Tibial artery (tissue), 4 donors: Measurements from ENCODE around the gene COLEC12.

ENCODE experiments used
- DNase-seq, 2 donors: peaks; one replicate each; pipeline ENCODE4 v3.0.0-alpha.2; 2019
- H3K27ac ChIP-seq, 2 donors: fragments of 200-600 bp; sonication (generic) in 1 of 2; 1 replicate in 1 of 2; 2 replicates in 1 of 2; pipeline ENCODE4 v1.5.1; 2018 to 2019; ENCODE audit warnings: mild to moderate bottlenecking in 1 of 2
- H3K27me3 ChIP-seq, 2 donors: fragments of 200-600 bp; sonication (generic) in 1 of 2; one replicate each; pipeline versions ENCODE4 v1.5.1 to v1.6.0; 2016 to 2019
- H3K36me3 ChIP-seq, 3 donors: fragments of 200-600 bp; sonication (generic) in 2 of 3; one replicate each; pipeline ENCODE4 v1.5.1; 2016 to 2019; ENCODE audit warnings: mild to moderate bottlenecking in 2 of 3
- H3K4me1 ChIP-seq, 4 donors: fragments of 200-600 bp; sonication (generic) in 2 of 4; 1 replicate in 3 of 4; 2 replicates in 1 of 4; pipeline ENCODE4 v1.5.1; 2016 to 2019
- H3K4me3 ChIP-seq, 2 donors: fragments of 200-600 bp; sonication (generic) in 1 of 2; 1 replicate in 1 of 2; 2 replicates in 1 of 2; pipeline ENCODE4 v1.5.1; 2018 to 2019; ENCODE audit warnings: mild to moderate bottlenecking in 2 of 2
- H3K9me3 ChIP-seq, 3 donors: fragments of 200-600 bp; sonication (generic) in 1 of 3; one replicate each; pipeline ENCODE4 v1.5.1; 2016 to 2019
- CTCF ChIP-seq, 2 experiments: fragments of 200-600 bp in 1 of 2; fragments of 450-650 bp in 1 of 2; IDR thresholded peaks; one replicate each; pipeline ENCODE4 v1.5.1; 2017 to 2019; ENCODE audit warnings: antibody characterized with exemption in 2 of 2, mild to moderate bottlenecking in 1 of 2, moderate library complexity in 1 of 2
- intact Hi-C: fragments of 100-400 bp; cut with DNase I; formaldehyde crosslinking; loops from one replicate; pipeline ENCODE4 v1.15.0; 2023; ENCODE audit warnings: low total_unique reads

The COLEC12 gene

DNA sequence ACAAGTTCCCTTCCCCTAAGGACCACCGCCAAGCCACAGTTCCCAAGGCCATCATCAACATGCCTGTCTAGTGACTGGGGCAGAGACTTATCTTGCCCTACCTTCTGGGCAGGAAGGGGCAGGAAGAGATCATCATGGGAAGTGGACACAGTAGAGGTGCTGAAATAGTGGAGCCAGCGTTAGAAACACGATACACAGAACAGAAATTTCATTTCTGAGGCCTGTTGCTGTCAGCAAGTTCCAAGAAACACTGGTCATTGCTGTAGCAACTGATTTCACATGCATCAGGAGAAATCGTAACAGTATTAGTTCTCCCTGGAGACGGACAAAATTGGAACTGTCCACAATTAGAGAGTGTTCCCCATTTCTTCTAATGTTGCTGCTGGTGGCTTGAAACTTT, 83.0 kb downstream of the COLEC12 start:
- Histone ChIP-seq H3K27me3 (no peaks in the 10 kb centered on the region), H3K4me3 (no peak overlapping the region), H3K36me3 (no peaks in the 10 kb centered on the region), H3K27ac (no peak overlapping the region), H3K4me1 (no peaks in the 10 kb centered on the region), H3K9me3 (no peaks in the 10 kb centered on the region)
- TF ChIP-seq CTCF (IDR thresholded peaks at IDR 0.05) = no peak
- intact Hi-C loops = no loop called here
- no peak for DNase-seq

- no peak for DNase-seq
- Histone ChIP-seq H3K36me3 (no peaks in the 10 kb centered on the region), H3K9me3 (no peaks in the 10 kb centered on the region), H3K4me1 (no peaks in the 10 kb centered on the region), H3K27me3 (no peaks in the 10 kb centered on the region), H3K27ac (no peak overlapping the region), H3K4me3 (no peak overlapping the region)
- TF ChIP-seq CTCF (IDR thresholded peaks at IDR 0.05) = no peak
- intact Hi-C loops = no loop called here
Observed at GRCh38 chr18:416930-417329, 83.6 kb downstream of the COLEC12 start.

DNA sequence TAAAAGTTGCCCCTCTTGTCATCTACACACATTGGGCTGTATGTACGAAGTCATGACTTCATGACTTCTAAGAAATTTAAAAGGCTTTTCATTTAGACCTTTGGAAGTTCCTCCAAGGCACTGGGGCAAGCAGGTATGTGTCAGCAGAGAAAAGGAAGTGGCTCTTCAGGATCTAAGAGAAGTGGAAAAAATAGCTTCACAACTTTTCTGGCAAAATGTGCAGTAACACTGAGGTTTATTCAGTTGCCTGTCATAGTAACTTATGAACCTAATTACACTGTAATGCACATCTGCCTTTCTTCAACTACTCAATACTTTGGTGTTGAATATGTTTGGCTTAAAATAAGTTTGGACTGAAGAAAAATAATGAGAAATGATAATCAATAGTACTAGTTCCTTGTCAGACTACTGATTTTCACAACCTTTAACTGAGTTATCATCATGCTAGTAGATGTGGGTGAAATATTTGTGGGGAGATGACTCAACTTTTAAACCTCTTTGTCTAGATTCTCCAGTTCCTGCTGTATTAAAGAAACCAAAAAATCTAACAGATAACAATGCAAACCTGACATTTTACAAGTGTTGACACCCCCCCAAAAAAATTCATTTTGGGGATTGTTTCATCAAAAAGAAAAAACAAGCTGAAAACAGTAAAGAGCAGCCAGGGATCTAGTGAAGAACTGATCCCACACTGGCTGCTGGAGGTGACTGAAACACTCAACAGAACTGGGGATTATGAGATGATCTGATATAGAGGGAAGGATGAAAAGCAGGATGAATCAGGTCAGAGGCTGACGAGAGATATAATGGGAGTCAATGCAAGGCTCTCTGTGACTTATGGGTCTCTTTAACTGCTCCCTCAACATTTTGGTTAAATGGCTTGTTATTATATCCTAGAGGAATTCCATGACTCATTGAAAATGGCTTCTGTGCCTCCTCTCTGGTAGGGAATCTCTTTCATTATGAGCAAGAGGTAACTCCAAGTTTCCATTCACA, 84.6 kb downstream of the COLEC12 start:
- Histone ChIP-seq H3K27me3 (no peaks in the 10 kb centered on the region), H3K9me3 (no peaks in the 10 kb centered on the region), H3K36me3 (no peaks in the 10 kb centered on the region), H3K4me3 (no peak overlapping the region), H3K4me1 (no peaks in the 10 kb centered on the region), H3K27ac (no peak overlapping the region)
- TF ChIP-seq CTCF (IDR thresholded peaks at IDR 0.05) = no peak
- intact Hi-C loops = no loop called here
- no peak for DNase-seq

GRCh38 chr18:415047-415446, 85.5 kb downstream of the COLEC12 start:
- no peak for TF ChIP-seq CTCF (IDR thresholded peaks at IDR 0.05)
- Histone ChIP-seq H3K27me3 (no peaks in the 10 kb centered on the region), H3K4me3 (no peak overlapping the region), H3K9me3 (no peaks in the 10 kb centered on the region), H3K27ac (no peak overlapping the region), H3K4me1 (no peaks in the 10 kb centered on the region), H3K36me3 (no peaks in the 10 kb centered on the region)
- intact Hi-C loops = no loop called here
- no peak for DNase-seq

DNA sequence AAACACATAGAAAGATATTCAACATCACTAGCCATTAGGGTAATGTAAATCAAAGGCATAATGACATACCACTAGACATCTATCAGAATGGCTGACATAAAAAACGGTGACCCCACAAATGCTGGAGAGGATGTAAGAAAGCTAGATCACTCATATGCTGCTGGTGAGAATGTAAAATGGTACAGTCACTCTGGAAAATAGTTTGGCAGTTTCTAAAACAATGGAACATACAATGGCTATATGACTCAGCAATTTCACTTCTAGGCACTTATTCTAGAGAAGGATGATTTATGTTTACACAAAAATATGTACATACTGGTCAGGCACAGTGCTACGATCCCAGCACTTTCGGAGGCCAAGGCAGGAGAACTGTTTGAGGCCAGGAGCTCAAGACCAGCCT, 87.3 kb downstream of the COLEC12 start:
- Histone ChIP-seq H3K4me3 (no peak overlapping the region), H3K27me3 (no peaks in the 10 kb centered on the region), H3K9me3 (no peaks in the 10 kb centered on the region), H3K4me1 (no peaks in the 10 kb centered on the region), H3K36me3 (no peaks in the 10 kb centered on the region), H3K27ac (no peak overlapping the region)
- intact Hi-C loops = no loop called here
- no peak for TF ChIP-seq CTCF (IDR thresholded peaks at IDR 0.05)
- no peak for DNase-seq
